Mucosa of descending colon (tissue), 3 donors: ENCODE data around the gene WRNIP1. TPM values are rescaled to one million over a fixed set of nuclear protein-coding genes. Genes with fewer than 3 reads are reported as not detected.
A peak's percentile ranks its signal among the peaks of the same experiment; 100 is the strongest.

Source experiments
- ATAC-seq: fragments of 200-7000 bp; cut with Tn5 transposase; one replicate; pipeline ENCODE4 v1.9.1; 2020; ENCODE audit warnings: mild to moderate bottlenecking, moderate library complexity
- DNase-seq, 3 donors: peaks; one replicate each; pipeline ENCODE4 v3.0.0-alpha.2; 2020
- H3K36me3 ChIP-seq: fragments of 200-600 bp; one replicate; pipeline ENCODE4 v1.8.0; 2021; ENCODE audit warnings: low read depth, mild to moderate bottlenecking
- H3K4me1 ChIP-seq: fragments of 200-600 bp; one replicate; pipeline ENCODE4 v1.8.0; 2021; ENCODE audit warnings: low read depth, mild to moderate bottlenecking
- H3K4me3 ChIP-seq: fragments of 200-600 bp; one replicate; pipeline ENCODE4 v1.8.0; 2021; ENCODE audit warnings: mild to moderate bottlenecking
- H3K9me3 ChIP-seq: fragments of 200-600 bp; one replicate; pipeline ENCODE4 v1.8.0; 2021; ENCODE audit warnings: mild to moderate bottlenecking
- intact Hi-C, 2 donors: fragments of 100-400 bp; cut with DNase I in 1 of 2; cut with micrococcal nuclease in 1 of 2; formaldehyde crosslinking; loops; one replicate each; pipeline versions ENCODE4 v1.11.0 to v1.11.1; 2022; cut with DNase I, micrococcal nuclease
- total RNA-seq, 3 donors: library from RNA; stranded (reverse); fragmentation: NEBNext Ultra II Directional in 2 of 3; extraction: Animal tissue kit (Norgen Biotek cat#: 25700) in 2 of 3; gene quantifications; one replicate each; pipeline versions ENCODE4 v1.2.1 to v1.2.4, GENCODE V29; 2021 to 2023
- TF ChIP-seq, protein P1 (sequence below): fragments of 200-600 bp; IDR thresholded peaks from one replicate; pipeline ENCODE4 v1.8.0; 2022; ENCODE audit warnings: antibody characterized with exemption, mild to moderate bottlenecking
- donor health status: DM: no; HTN: no; CAD: no; lungs with moderate emphysema.
- donor health status: DM: no; HTN: no; CAD: no.
- donor health status: DM: no; HTN: yes; CAD: no.

The WRNIP1 gene
- total RNA-seq, 3 donors from 2014 or later, result 39.0 to 41.1 (median 39.7) TPM

DNA sequence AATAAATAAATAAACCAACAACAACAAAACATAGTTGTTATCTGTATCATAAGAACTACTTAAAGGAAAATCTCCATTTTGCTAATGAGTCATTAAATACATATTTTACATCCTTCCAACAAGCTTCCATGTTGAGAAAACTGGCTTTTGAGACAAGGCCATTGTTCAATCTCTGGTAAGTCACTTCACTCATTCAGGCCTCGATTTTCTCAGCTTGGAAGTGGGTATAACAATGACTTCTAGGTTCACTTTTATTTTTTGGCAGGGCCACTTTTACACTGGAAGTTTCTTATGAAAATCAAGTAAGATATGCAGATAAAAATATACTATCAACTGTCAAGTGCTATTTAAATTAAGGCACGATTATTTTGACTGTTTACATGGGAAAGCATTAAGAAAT lies 30.0 kb downstream of the WRNIP1 start:
- TF ChIP-seq, protein P1, sequence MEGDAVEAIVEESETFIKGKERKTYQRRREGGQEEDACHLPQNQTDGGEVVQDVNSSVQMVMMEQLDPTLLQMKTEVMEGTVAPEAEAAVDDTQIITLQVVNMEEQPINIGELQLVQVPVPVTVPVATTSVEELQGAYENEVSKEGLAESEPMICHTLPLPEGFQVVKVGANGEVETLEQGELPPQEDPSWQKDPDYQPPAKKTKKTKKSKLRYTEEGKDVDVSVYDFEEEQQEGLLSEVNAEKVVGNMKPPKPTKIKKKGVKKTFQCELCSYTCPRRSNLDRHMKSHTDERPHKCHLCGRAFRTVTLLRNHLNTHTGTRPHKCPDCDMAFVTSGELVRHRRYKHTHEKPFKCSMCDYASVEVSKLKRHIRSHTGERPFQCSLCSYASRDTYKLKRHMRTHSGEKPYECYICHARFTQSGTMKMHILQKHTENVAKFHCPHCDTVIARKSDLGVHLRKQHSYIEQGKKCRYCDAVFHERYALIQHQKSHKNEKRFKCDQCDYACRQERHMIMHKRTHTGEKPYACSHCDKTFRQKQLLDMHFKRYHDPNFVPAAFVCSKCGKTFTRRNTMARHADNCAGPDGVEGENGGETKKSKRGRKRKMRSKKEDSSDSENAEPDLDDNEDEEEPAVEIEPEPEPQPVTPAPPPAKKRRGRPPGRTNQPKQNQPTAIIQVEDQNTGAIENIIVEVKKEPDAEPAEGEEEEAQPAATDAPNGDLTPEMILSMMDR, result no peak
- Histone ChIP-seq H3K4me3 (no peak overlapping the region), H3K4me1 (peaks cover 6% of the 10 kb centered on the region), H3K9me3 (no peaks in the 10 kb centered on the region), H3K36me3 (no peaks in the 10 kb centered on the region)
- ATAC-seq, result no peak
- DNase-seq, result no peak
- intact Hi-C loops, result no loop called here

DNA sequence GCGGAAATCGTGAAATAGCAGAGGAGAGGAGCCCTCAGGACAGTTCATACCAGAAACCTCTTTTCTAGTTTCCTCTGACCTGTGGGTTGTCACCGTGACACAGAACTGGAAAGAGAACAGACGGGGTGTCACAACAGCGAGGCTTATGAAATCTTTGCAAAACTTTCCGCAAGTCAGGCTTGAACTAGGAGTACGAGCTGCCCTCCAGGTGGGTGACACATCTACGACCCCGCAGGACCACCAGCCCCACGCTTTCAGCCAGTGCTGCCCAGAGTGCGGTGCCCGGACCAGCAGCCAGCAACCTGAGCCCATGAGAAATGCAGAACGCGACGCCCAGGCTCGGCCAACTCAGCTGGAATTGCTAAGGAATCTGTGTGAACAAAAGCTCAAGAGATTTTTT lies 30.8 kb downstream of the WRNIP1 start:
- intact Hi-C loops, result no loop called here
- no peaks in the 10 kb centered on the region for H3K36me3 ChIP-seq

DNA sequence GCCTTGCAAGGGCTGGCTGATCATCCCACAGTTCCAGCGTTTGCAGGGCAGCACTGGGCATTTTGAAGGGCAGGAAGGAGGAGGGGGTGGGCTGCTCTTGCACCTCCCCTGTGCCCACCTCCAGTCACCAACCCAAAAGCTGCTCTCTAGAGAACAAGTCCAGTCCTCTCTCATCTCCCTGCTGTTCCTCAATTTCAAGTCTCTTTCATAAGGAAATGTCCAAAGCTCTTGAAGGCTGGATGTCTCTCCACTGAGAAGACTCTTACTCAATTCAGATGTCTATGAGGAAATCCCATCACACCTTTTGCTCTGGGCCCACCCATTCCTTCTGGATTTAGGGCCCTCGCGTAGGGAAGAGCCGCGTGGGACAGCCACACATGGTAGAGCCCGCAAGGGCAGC lies 31.7 kb downstream of the WRNIP1 start:
- intact Hi-C loops, result no loop called here
- no peak for ATAC-seq
- H3K4me3 ChIP-seq, result no peak overlapping the region
- no peaks in the 10 kb centered on the region for H3K9me3 ChIP-seq
- no peak for DNase-seq
- TF ChIP-seq, protein P1, result no peak
- H3K36me3 ChIP-seq, result no peaks in the 10 kb centered on the region
- H3K4me1 ChIP-seq, result peaks cover 6% of the 10 kb centered on the region

More for the DNA sequence above, 30.8 kb downstream of the WRNIP1 start:
- no peak for ATAC-seq
- Histone ChIP-seq H3K4me3 (no peak overlapping the region), H3K4me1 (peaks cover 6% of the 10 kb centered on the region), H3K9me3 (no peaks in the 10 kb centered on the region)
- no peak for DNase-seq
- TF ChIP-seq, protein P1, result no peak

DNA sequence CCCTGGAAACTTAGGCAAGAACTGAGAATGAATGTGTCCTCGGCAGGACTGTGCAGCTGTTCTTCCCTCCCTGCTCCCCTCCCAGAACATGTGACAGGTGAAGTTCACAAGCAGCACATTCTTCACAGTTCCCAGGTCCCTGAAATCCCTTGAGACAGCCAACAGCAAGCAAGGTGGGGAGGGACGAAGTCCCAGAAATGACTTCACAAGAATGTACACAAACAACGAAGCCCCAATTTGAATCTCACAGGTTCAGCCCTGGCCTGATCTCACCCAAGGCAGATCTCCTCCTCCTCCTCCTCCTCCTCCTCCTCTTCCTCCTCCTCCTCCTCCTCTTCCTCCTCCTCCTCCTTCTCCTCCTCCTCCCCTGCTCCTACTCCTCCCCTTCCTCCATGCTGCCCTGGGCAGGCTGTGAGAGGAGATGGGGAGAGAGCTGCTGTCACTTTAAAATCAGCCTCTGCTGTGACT lies 32.4 kb downstream of the WRNIP1 start:
- Histone ChIP-seq H3K4me1 (peaks cover 6% of the 10 kb centered on the region), H3K9me3 (no peaks in the 10 kb centered on the region), H3K4me3 (no peak overlapping the region), H3K36me3 (no peaks in the 10 kb centered on the region)
- DNase-seq (no peak), ATAC-seq (peak; percentile 60)
- intact Hi-C loops, result no loop called here
- TF ChIP-seq, protein P1, result no peak

DNA sequence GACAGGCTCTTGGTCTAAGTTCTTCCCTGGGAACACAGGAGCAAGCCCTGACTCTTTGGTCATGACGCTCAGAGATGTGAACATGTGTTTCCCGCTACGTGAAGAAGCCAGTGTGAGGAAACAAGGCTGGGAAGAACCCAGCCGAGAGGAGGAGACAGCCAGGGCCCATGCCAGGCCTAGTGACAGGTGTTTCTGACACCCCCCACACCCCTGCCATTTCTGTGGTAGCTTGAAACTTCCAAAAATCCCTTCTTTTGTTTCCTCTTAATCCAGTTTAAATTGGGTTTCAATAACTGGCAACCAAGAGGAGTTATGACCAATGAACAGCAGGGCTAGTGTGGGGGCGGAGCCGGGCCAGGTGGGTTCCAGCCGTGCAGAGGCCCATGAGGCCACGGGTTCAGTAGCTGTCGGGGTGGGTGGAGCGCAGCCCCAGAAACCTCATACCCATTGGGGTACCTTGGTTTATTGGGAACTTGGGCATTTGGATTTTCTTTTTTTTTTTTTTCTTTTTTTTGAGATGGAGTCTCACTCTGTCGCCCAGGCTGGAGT lies 33.5 kb downstream of the WRNIP1 start:
- Histone ChIP-seq H3K36me3 (no peaks in the 10 kb centered on the region), H3K9me3 (no peaks in the 10 kb centered on the region), H3K4me1 (peaks cover 1% of the 10 kb centered on the region), H3K4me3 (no peak overlapping the region)
- ATAC-seq, result no peak
- TF ChIP-seq, protein P1, result no peak
- no peak for DNase-seq
- intact Hi-C loops, result no loop called here
